NCI-H345 treated with DMSO at 0.1 percent for 48 hours (cell line): Measurements from ENCODE around the gene PLCH1.

Source experiments
- DNase-seq: peaks from one replicate; lab custom pipeline; 2025; ENCODE audit not compliant: unreplicated experiment; lab: John Stamatoyannopoulos, UW

The PLCH1 gene

GRCh38 chr3:155553326-155553725 is 191.5 kb downstream of the PLCH1 start:
- no peak for DNase-seq

GRCh38 chr3:155550391-155550790 is 194.5 kb downstream of the PLCH1 start:
- DNase-seq = no peak

GRCh38 chr3:155549087-155549486 is 195.8 kb downstream of the PLCH1 start:
- DNase-seq = no peak

- no peak for DNase-seq
Measured at GRCh38 chr3:155548195-155548594, 196.7 kb downstream of the PLCH1 start.

- DNase-seq = no peak
Measured at GRCh38 chr3:155535098-155535497, 209.8 kb downstream of the PLCH1 start.

GRCh38 chr3:155528579-155528978 is 216.3 kb downstream of the PLCH1 start:
- no peak for DNase-seq

- no peak for DNase-seq
Measured at GRCh38 chr3:155525324-155525833, 219.5 kb downstream of the PLCH1 start.

GRCh38 chr3:155520463-155520862 is 224.4 kb downstream of the PLCH1 start:
- DNase-seq = no peak

GRCh38 chr3:155519078-155519477 is 225.8 kb downstream of the PLCH1 start:
- no peak for DNase-seq

- DNase-seq = no peak
Measured at GRCh38 chr3:155517903-155518302, 227.0 kb downstream of the PLCH1 start.

GRCh38 chr3:155516439-155516838 is 228.4 kb downstream of the PLCH1 start:
- no peak for DNase-seq

GRCh38 chr3:155512867-155513261 is 232.0 kb downstream of the PLCH1 start:
- no peak for DNase-seq

- no peak for DNase-seq
Measured at GRCh38 chr3:155512175-155512866, 232.6 kb downstream of the PLCH1 start.

- DNase-seq = peak; percentile 81
Measured at GRCh38 chr3:155504682-155505081, 240.2 kb downstream of the PLCH1 start.

- DNase-seq = no peak
Measured at GRCh38 chr3:155502630-155503029, 242.2 kb downstream of the PLCH1 start.

- DNase-seq = no peak
Measured at GRCh38 chr3:155500194-155500818, 244.6 kb downstream of the PLCH1 start.

GRCh38 chr3:155497930-155498647 is 246.8 kb downstream of the PLCH1 start:
- DNase-seq = no peak

- no peak for DNase-seq
Measured at GRCh38 chr3:155496206-155496605, 248.7 kb downstream of the PLCH1 start.

- DNase-seq = no peak
Measured at GRCh38 chr3:155495387-155495786, 249.5 kb downstream of the PLCH1 start.

- no peak for DNase-seq
Measured at GRCh38 chr3:155494332-155494731, 250.5 kb downstream of the PLCH1 start.

- no peak for DNase-seq
Measured at GRCh38 chr3:155492841-155493240, 252.0 kb downstream of the PLCH1 start.

- no peak for DNase-seq
Measured at GRCh38 chr3:155491696-155492095, 253.2 kb downstream of the PLCH1 start.
